Spleen (tissue), 7 donors: Measurements from ENCODE around the gene CLASP2.
"Not testable (repeated sequence)": the region's sequence is repeated elsewhere in the genome, so short reads cannot be mapped to it uniquely, and the experiment has no call there.

Experiments
- POLR2A ChIP-seq, 3 donors: fragments of 450-650 bp; IDR thresholded peaks; one replicate each; pipeline ENCODE4 v1.5.1; 2017; ENCODE audit warnings: antibody characterized with exemption in 3 of 3, mild to moderate bottlenecking in 1 of 3
- POLR2AphosphoS5 ChIP-seq, 3 donors: sonication (generic); formaldehyde crosslinking; IDR thresholded peaks; one replicate each; pipeline ENCODE4 v1.5.1; 2017; ENCODE audit warnings: antibody characterized with exemption in 3 of 3
- TF ChIP-seq, protein P1 (sequence below), 11 experiments: fragments of 200-600 bp in 7 of 11; fragments of 450-650 bp in 4 of 11; sonication (generic) in 4 of 11; IDR thresholded peaks in 8 of 11; conservative IDR thresholded peaks in 3 of 11; 1 replicate in 7 of 11; 2 replicates in 4 of 11; pipeline versions ENCODE4 v1.4.0 to v1.8.0; 2016 to 2021; ENCODE audit warnings: antibody characterized with exemption in 11 of 11, inconsistent platforms in 4 of 11, mild to moderate bottlenecking in 1 of 11
- donor health status: DM: no; HTN: no; CAD: no; lungs with moderate emphysema.
- donor health status: DM: no; HTN: no; CAD: no.
- donor health status: DM: no; HTN: no; CAD: no.

DNA sequence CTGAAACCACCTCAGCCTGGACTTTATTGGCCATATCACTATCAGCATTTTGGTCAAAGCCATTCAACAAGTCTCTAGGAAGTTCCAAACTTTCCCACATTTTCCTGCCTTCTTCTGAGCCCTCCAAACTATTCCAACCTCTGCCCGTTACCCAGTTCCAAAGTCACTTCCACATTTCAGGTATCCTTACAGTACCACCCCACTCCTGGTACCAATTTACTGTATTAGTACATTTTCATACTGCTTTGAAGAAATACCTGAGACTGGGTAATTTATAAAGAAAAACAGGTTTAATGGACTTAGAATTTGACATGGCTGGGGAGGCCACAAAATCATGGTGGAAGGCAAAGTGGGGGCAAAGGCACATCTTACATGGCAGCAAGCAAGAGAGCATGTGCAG lies 36.3 kb upstream of the CLASP2 start:
- TF ChIP-seq POLR2A, POLR2AphosphoS5 (IDR thresholded peaks at IDR 0.05): not testable (repeated sequence)
- TF ChIP-seq, protein P1, sequence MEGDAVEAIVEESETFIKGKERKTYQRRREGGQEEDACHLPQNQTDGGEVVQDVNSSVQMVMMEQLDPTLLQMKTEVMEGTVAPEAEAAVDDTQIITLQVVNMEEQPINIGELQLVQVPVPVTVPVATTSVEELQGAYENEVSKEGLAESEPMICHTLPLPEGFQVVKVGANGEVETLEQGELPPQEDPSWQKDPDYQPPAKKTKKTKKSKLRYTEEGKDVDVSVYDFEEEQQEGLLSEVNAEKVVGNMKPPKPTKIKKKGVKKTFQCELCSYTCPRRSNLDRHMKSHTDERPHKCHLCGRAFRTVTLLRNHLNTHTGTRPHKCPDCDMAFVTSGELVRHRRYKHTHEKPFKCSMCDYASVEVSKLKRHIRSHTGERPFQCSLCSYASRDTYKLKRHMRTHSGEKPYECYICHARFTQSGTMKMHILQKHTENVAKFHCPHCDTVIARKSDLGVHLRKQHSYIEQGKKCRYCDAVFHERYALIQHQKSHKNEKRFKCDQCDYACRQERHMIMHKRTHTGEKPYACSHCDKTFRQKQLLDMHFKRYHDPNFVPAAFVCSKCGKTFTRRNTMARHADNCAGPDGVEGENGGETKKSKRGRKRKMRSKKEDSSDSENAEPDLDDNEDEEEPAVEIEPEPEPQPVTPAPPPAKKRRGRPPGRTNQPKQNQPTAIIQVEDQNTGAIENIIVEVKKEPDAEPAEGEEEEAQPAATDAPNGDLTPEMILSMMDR (IDR thresholded peaks at IDR 0.05 in 8 of 11, conservative IDR thresholded peaks at IDR 0.05 in 3 of 11) = not testable (repeated sequence)
